ENCODE measurements around the gene KLRF2. TPM values are rescaled to one million over a fixed set of nuclear protein-coding genes. Genes with fewer than 3 reads are reported as not detected.

Gene KLRF2
- total and polyA plus RNA-seq, 4 donors = not detected

DNA sequence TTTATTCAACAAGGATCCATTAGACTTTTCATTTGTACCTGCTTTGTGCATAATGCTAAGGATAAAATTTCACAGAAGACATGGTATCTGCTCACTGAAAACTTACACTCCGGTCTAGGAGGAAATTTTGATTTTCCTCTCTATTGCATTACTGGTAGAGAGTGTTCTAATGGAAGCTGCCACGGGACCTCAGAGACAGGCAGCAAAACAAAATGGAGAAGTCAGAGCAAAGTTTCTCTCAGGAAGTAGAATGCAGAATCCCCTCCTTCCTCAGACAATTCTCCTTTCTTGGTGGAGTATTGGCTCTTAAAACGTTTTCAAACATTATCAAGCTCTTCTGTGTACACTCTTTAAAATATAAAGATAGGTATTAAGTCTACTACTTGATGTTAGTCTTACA is 24.4 kb upstream of the KLRF2 start:
- Histone ChIP-seq H3K27me3 (ENCODE audit: control insufficient read depth in 4 of 4, insufficient read depth in 4 of 4, low read length in 3 of 4) (no peaks in the 10 kb centered on the region), H3K9me3 (ENCODE audit: control insufficient read depth in 4 of 4, low read length in 3 of 4) (no peaks in the 10 kb centered on the region), H3K9ac (ENCODE audit: low read depth in 1 of 2, low read length in 2 of 2) (no peak overlapping the region), H3K4me3 (ENCODE audit: low read depth in 1 of 3, low read length in 3 of 3) (no peak overlapping the region), H3K4me1 (ENCODE audit: control insufficient read depth in 4 of 4, insufficient read depth in 4 of 4, low read length in 3 of 4) (no peaks in the 10 kb centered on the region), H3K27ac (ENCODE audit: low read depth in 1 of 2, low read length in 2 of 2) (no peak overlapping the region), H3K36me3 (ENCODE audit: control insufficient read depth in 4 of 4, insufficient read depth in 3 of 4, low read depth in 1 of 4, low read length in 3 of 4) (peaks cover 0 to 6% (median 2%) of the 10 kb centered on the region in 4 donors)
- TF ChIP-seq YY1 (IDR thresholded peaks at IDR 0.05) = peak; percentile 22
- TF ChIP-seq, protein P1, sequence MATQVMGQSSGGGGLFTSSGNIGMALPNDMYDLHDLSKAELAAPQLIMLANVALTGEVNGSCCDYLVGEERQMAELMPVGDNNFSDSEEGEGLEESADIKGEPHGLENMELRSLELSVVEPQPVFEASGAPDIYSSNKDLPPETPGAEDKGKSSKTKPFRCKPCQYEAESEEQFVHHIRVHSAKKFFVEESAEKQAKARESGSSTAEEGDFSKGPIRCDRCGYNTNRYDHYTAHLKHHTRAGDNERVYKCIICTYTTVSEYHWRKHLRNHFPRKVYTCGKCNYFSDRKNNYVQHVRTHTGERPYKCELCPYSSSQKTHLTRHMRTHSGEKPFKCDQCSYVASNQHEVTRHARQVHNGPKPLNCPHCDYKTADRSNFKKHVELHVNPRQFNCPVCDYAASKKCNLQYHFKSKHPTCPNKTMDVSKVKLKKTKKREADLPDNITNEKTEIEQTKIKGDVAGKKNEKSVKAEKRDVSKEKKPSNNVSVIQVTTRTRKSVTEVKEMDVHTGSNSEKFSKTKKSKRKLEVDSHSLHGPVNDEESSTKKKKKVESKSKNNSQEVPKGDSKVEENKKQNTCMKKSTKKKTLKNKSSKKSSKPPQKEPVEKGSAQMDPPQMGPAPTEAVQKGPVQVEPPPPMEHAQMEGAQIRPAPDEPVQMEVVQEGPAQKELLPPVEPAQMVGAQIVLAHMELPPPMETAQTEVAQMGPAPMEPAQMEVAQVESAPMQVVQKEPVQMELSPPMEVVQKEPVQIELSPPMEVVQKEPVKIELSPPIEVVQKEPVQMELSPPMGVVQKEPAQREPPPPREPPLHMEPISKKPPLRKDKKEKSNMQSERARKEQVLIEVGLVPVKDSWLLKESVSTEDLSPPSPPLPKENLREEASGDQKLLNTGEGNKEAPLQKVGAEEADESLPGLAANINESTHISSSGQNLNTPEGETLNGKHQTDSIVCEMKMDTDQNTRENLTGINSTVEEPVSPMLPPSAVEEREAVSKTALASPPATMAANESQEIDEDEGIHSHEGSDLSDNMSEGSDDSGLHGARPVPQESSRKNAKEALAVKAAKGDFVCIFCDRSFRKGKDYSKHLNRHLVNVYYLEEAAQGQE (IDR thresholded peaks at IDR 0.05) = no peak
- no peak for DNase-seq (ENCODE audit: low spot score)
- 67% methylated on average over 3 of the region's 3 CpGs for WGBS

DNA sequence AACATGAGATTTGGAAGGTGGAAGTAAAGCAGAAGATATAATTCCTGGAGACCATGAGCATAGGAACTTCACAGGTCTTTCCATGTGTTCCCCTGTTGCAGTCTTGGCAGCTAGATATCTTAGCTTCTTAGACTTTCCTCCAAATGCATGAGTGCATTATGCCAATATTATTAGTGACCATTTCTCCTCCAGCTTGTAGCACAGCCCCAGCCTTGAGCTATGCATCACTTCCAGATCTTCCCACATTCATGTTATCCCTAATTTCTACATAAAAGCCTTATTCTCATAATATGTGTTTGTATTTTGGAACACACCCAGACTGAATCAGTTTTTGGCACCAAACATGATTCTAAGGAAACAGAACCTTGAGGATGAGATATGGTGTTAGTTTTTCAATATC is 23.2 kb upstream of the KLRF2 start:
- Histone ChIP-seq H3K4me1 (ENCODE audit: control insufficient read depth in 4 of 4, insufficient read depth in 4 of 4, low read length in 3 of 4) (no peaks in the 10 kb centered on the region), H3K4me3 (ENCODE audit: low read depth in 1 of 3, low read length in 3 of 3) (no peak overlapping the region), H3K9me3 (ENCODE audit: control insufficient read depth in 4 of 4, low read length in 3 of 4) (no peaks in the 10 kb centered on the region), H3K9ac (ENCODE audit: low read depth in 1 of 2, low read length in 2 of 2) (no peak overlapping the region), H3K36me3 (ENCODE audit: control insufficient read depth in 4 of 4, insufficient read depth in 3 of 4, low read depth in 1 of 4, low read length in 3 of 4) (peaks cover 0 to 6% (median 2%) of the 10 kb centered on the region in 4 donors), H3K27me3 (ENCODE audit: control insufficient read depth in 4 of 4, insufficient read depth in 4 of 4, low read length in 3 of 4) (no peaks in the 10 kb centered on the region), H3K27ac (ENCODE audit: low read depth in 1 of 2, low read length in 2 of 2) (no peak overlapping the region)
- no peak for DNase-seq (ENCODE audit: low spot score)
- TF ChIP-seq YY1 (IDR thresholded peaks at IDR 0.05) (no peak), EGR1 (IDR thresholded peaks at IDR 0.05; ENCODE audit: low read depth in 2 of 2) (no peak), JUND (IDR thresholded peaks at IDR 0.05) (no peak)

DNA sequence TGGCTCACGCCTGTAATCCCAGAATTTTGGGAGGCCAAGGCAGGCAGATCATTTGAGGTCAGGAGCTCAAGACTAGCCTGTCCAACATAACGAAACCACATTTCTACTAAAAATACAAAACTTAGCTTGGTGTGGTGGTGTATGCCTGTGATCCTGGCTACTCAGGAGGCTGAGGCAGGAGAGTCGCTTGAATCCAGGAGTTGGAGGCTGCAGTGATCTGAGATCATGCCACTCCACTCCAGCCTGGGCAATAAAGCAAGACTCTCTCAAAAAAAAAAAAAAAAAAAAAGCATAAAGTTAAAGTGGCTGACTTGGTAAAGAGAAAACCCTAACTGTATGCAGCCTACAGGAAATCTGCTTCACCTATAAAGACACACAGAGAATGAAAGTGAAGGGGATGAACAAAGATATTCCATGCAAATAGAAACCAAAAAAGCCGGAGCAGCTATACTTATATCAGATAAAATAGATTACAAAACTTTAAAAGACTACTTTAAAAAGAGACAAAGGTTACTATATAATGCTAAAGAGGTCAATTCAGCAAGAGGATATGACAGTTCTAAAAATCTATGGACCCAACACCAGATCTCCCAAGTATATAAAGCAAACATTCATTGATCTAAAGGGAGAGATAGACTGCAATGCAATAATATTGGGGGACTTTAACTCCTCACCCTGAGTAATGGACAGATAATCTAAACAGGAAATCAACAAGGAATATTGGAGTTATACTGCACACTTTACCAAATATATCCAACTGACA is 16.2 kb upstream of the KLRF2 start:
- peak overlapping the region in 1 of 3 donors; percentile 20 for H3K4me3 ChIP-seq (ENCODE audit: low read depth in 1 of 3, low read length in 3 of 3)
- DNase-seq (ENCODE audit: low spot score) = no peak
- H3K9me3 ChIP-seq (ENCODE audit: control insufficient read depth in 4 of 4, low read length in 3 of 4) = no peaks in the 10 kb centered on the region
- H3K9ac ChIP-seq (ENCODE audit: low read depth in 1 of 2, low read length in 2 of 2) = peak overlapping the region in 1 of 2 donors; percentile 50
- H3K4me1 ChIP-seq (ENCODE audit: control insufficient read depth in 4 of 4, insufficient read depth in 4 of 4, low read length in 3 of 4) = no peaks in the 10 kb centered on the region
- TF ChIP-seq JUND (IDR thresholded peaks at IDR 0.05) (no peak), HNF4A (conservative IDR thresholded peaks at IDR 0.05) (no peak), SP1 (IDR thresholded peaks at IDR 0.05) (no peak), EGR1 (IDR thresholded peaks at IDR 0.05; ENCODE audit: low read depth in 2 of 2) (no peak), GABPA (IDR thresholded peaks at IDR 0.05 in 1 of 2, conservative IDR thresholded peaks at IDR 0.05 in 1 of 2) (no peak)
- TF ChIP-seq, protein P1 (IDR thresholded peaks at IDR 0.05) = no peak
- TF ChIP-seq, protein P2, sequence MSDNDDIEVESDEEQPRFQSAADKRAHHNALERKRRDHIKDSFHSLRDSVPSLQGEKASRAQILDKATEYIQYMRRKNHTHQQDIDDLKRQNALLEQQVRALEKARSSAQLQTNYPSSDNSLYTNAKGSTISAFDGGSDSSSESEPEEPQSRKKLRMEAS (IDR thresholded peaks at IDR 0.05) = no peak
- TF ChIP-seq, protein P3, sequence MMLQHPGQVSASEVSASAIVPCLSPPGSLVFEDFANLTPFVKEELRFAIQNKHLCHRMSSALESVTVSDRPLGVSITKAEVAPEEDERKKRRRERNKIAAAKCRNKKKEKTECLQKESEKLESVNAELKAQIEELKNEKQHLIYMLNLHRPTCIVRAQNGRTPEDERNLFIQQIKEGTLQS (IDR thresholded peaks at IDR 0.05) = no peak
- 58% methylated on average over 4 of the region's 4 CpGs for WGBS
- no peaks in the 10 kb centered on the region for H3K27me3 ChIP-seq (ENCODE audit: control insufficient read depth in 4 of 4, insufficient read depth in 4 of 4, low read length in 3 of 4)
- H3K36me3 ChIP-seq (ENCODE audit: control insufficient read depth in 4 of 4, insufficient read depth in 3 of 4, low read depth in 1 of 4, low read length in 3 of 4) = no peaks in the 10 kb centered on the region
- H3K27ac ChIP-seq (ENCODE audit: low read depth in 1 of 2, low read length in 2 of 2) = no peak overlapping the region
